ENCODE results near the gene SPACA6. TPM values are rescaled to one million over a fixed set of nuclear protein-coding genes. Genes with fewer than 3 reads are reported as not detected.

The SPACA6 gene
- total and polyA plus RNA-seq, 9 of the 15 experiments (the other 6 are each of a cell fraction or from before 2014, with no cell fraction given), result 1.3 to 17.3 (median 6.2) TPM

- ATAC-seq (no peak), FAIRE-seq (no peak), DNase-seq (ENCODE audit: extremely low read depth in 1 of 4, low spot score in 3 of 4) (no peak)
- H3K9me3 ChIP-seq (replicated peaks; ENCODE audit: control insufficient read depth, insufficient read depth, low read depth, low read length), result no peaks in the 10 kb centered on the region
- in situ Hi-C loops (cut with MboI) (no loop called here), intact Hi-C loops (cut with micrococcal nuclease) (no loop called here)
- H3K27ac ChIP-seq (ENCODE audit: extremely low read depth, low read depth, low read length), result no peak overlapping the region
- H3K36me3 ChIP-seq (ENCODE audit: control insufficient read depth, insufficient read depth, low read length), result peaks cover 71% of the 10 kb centered on the region
- H3K27me3 ChIP-seq (ENCODE audit: control insufficient read depth in 2 of 2, insufficient read depth in 2 of 2, low read length in 2 of 2), result no peaks in the 10 kb centered on the region
- H4K20me1 ChIP-seq (replicated peaks; ENCODE audit: control insufficient read depth, insufficient read depth, low read length), result no peaks in the 10 kb centered on the region
- peaks cover 25% of the 10 kb centered on the region for H3K79me2 ChIP-seq (ENCODE audit: control insufficient read depth, insufficient read depth, low read length)
- no peak overlapping the region for H3K4me3 ChIP-seq
- CTCF ChIA-PET (ENCODE audit: low intra/inter-chr PET ratio), result no interaction called here
- no peak overlapping the region for H3K4me2 ChIP-seq (ENCODE audit: insufficient read depth, low read length)
- peaks cover 20 to 34% of the 10 kb centered on the region in 2 experiments for H3K4me1 ChIP-seq (replicated peaks in 1 of 2; ENCODE audit: control insufficient read depth in 2 of 2, insufficient read depth in 2 of 2, low read length in 2 of 2)
- H3K9ac ChIP-seq (ENCODE audit: insufficient read depth in 1 of 2, low read depth in 2 of 2, low read length in 2 of 2), result no peak overlapping the region
- POLR2A ChIA-PET, result interaction anchor here (0.8 to 1.0 kb wide), 3 partner anchors 8 to 803 kb away, joined by 3 to 4 read pairs (median 3); no protein-coding TSS in a partner anchor
- 76% methylated on average over 3 of the region's 3 CpGs for WGBS (ENCODE audit: insufficient coverage, low coverage, missing lambda C conversion rate)
- no TSS peak for BruUV-seq (replicated peaks)
- H3K9me1 ChIP-seq (ENCODE audit: control insufficient read depth, insufficient read depth, low read length), result no peaks in the 10 kb centered on the region
- no peak overlapping the region for H2AFZ ChIP-seq (ENCODE audit: low read depth, low read length)
- no peak for TF ChIP-seq NKRF (IDR thresholded peaks at IDR 0.05; ENCODE audit: borderline replicate concordance)
- no peak for TF ChIP-seq SMARCA5 (IDR thresholded peaks at IDR 0.05)
- no peak for TF ChIP-seq ZNF165 (CRISPR knock-in tag; IDR thresholded peaks at IDR 0.05; ENCODE audit: borderline replicate concordance)
- no peak for TF ChIP-seq CREB3L1 (IDR thresholded peaks at IDR 0.05; ENCODE audit: borderline replicate concordance, low read depth)
- TF ChIP-seq HDAC2 (IDR thresholded peaks at IDR 0.05), result no peak
- TF ChIP-seq ZBTB34 (CRISPR knock-in tag; IDR thresholded peaks at IDR 0.05), result no peak
- TF ChIP-seq NFIC (IDR thresholded peaks at IDR 0.05), result no peak
- no peak for TF ChIP-seq HES1 (IDR thresholded peaks at IDR 0.05; ENCODE audit: low read depth)
- TF ChIP-seq PRPF4 (IDR thresholded peaks at IDR 0.05; ENCODE audit: insufficient read depth, low read depth, low read length, poor library complexity, severe bottlenecking), result no peak
- TF ChIP-seq SMAD4 (CRISPR knock-in tag; conservative IDR thresholded peaks at IDR 0.05), result no peak
- TF ChIP-seq GTF2B (IDR thresholded peaks at IDR 0.05; ENCODE audit: extremely low read depth, insufficient read length), result no peak
- TF ChIP-seq ZNF253 (CRISPR knock-in tag; conservative IDR thresholded peaks at IDR 0.05), result no peak
- TF ChIP-seq ZBTB7A (IDR thresholded peaks at IDR 0.05; ENCODE audit: borderline replicate concordance, control insufficient read depth, low read depth, low read length), result no peak
- TF ChIP-seq RAD21 (CRISPR knock-in tag; conservative IDR thresholded peaks at IDR 0.05 in 1 of 2, IDR thresholded peaks at IDR 0.05 in 1 of 2), result no peak
- TF ChIP-seq ZFPM2 (CRISPR knock-in tag; IDR thresholded peaks at IDR 0.05), result no peak
- no peak for TF ChIP-seq HMG20A (CRISPR knock-in tag; conservative IDR thresholded peaks at IDR 0.05)
Measured at GRCh38 chr19:51696606-51697005, 3.5 kb downstream of the SPACA6 start.
